K562 (cell line): ENCODE measurements around the gene PI16. TPM values are rescaled to one million over a fixed set of nuclear protein-coding genes. Genes with fewer than 3 reads are reported as not detected.

Experiments
- ATAC-seq: fragments of 200-7000 bp; cut with Tn5 transposase; 3 replicates; pipeline ENCODE4 v1.9.1; 2020; ENCODE audit warnings: moderate library complexity
- BruUV-seq: library from RNA; stranded (reverse); fragments of 400-500 nt; replicated peaks from 2 replicates; lab custom pipeline; 2021; lab: Mats Ljungman, UMichigan
- CTCF ChIA-PET: fragments of 300-600 bp; formaldehyde crosslinking; extraction: SDS; loops from one replicate; lab custom pipeline; 2021; ENCODE audit warnings: low intra/inter-chr PET ratio; lab: Yijun Ruan, JAX
- POLR2A ChIA-PET: fragments of 300-600, 350-650 bp; sonication (Branson Sonifier 250); formaldehyde crosslinking; extraction: SDS; loops from one replicate; lab custom pipeline; 2021; ENCODE audit warnings: antibody characterized with exemption, inconsistent platforms; lab: Yijun Ruan, JAX
- DNase-seq, 4 experiments: peaks; one replicate each; pipeline versions ENCODE4 v3.0.0 to v3.0.0-alpha.2; 2011 to 2018; ENCODE audit warnings: low spot score in 3 of 4, mixed read lengths in 3 of 4; ENCODE audit errors: extremely low read depth in 1 of 4
- FAIRE-seq: peaks from 2 replicates; lab custom pipeline; 2011; peaks lifted over from hg19 to GRCh38; lab: Jason Lieb, UNC
- H2AFZ ChIP-seq: 2 replicates; pipeline ENCODE4 v1.6.0; 2011; ENCODE audit warnings: low read depth, low read length, control low read depth, inconsistent platforms
- H3K27ac ChIP-seq: fragments of 200-600 bp; 3 replicates; pipeline ENCODE4 v1.8.0; 2011; ENCODE audit warnings: low read depth, mild to moderate bottlenecking, control low read depth, inconsistent platforms, low read length, moderate library complexity, mixed read lengths; ENCODE audit errors: extremely low read depth
- H3K27me3 ChIP-seq, 2 experiments: fragments of 300-600 bp in 1 of 2; 2 replicates in 1 of 2; 3 replicates in 1 of 2; pipeline versions ENCODE4 v1.6.0 to v1.8.0; 2011; ENCODE audit warnings: inconsistent platforms in 2 of 2, low read length in 2 of 2, mild to moderate bottlenecking in 1 of 2, mixed read lengths in 1 of 2, moderate library complexity in 1 of 2; ENCODE audit not compliant: control insufficient read depth in 2 of 2, insufficient read depth in 2 of 2
- H3K36me3 ChIP-seq: fragments of 300-600 bp; 3 replicates; pipeline ENCODE4 v1.8.0; 2011; ENCODE audit warnings: mild to moderate bottlenecking, low read length, inconsistent platforms; ENCODE audit not compliant: control insufficient read depth, insufficient read depth
- H3K4me1 ChIP-seq, 2 experiments: fragments of 200-600 bp in 1 of 2; replicated peaks in 1 of 2; 2 replicates in 1 of 2; 3 replicates in 1 of 2; pipeline versions ENCODE4 v1.5.1 to v1.8.0; 2011; ENCODE audit warnings: inconsistent platforms in 2 of 2, low read length in 2 of 2, mild to moderate bottlenecking in 1 of 2, mixed read lengths in 1 of 2, moderate library complexity in 1 of 2; ENCODE audit not compliant: control insufficient read depth in 2 of 2, insufficient read depth in 2 of 2
- H3K4me2 ChIP-seq: 2 replicates; pipeline ENCODE4 v1.6.1; 2011; ENCODE audit warnings: low read length, control low read depth, inconsistent platforms, mixed read lengths; ENCODE audit not compliant: insufficient read depth
- H3K4me3 ChIP-seq: fragments of 200-600 bp; sonication (generic), shearing (Covaris generic); 2 replicates; pipeline ENCODE4 v1.5.1; 2016; ENCODE audit warnings: control low read depth, inconsistent platforms
- H3K79me2 ChIP-seq: fragments of 200-600 bp; 3 replicates; pipeline ENCODE4 v1.8.0; 2011; ENCODE audit warnings: low read length, inconsistent platforms; ENCODE audit not compliant: control insufficient read depth, insufficient read depth
- H3K9ac ChIP-seq, 2 experiments: 2 replicates each; pipeline versions ENCODE4 v1.6.0 to v1.6.1; 2011; ENCODE audit warnings: low read depth in 2 of 2, low read length in 2 of 2, control low read depth in 1 of 2, inconsistent platforms in 1 of 2, mild to moderate bottlenecking in 1 of 2, mixed read lengths in 1 of 2; ENCODE audit not compliant: insufficient read depth in 1 of 2
- H3K9me1 ChIP-seq: one replicate; pipeline ENCODE4 v1.6.0; 2011; ENCODE audit warnings: inconsistent platforms, mild to moderate bottlenecking, low read length, moderate library complexity; ENCODE audit not compliant: control insufficient read depth, insufficient read depth
- H3K9me3 ChIP-seq: replicated peaks from 2 replicates; pipeline ENCODE4 v1.5.1; 2011; ENCODE audit warnings: low read depth, low read length, inconsistent platforms; ENCODE audit not compliant: control insufficient read depth, insufficient read depth
- H4K20me1 ChIP-seq: replicated peaks from 2 replicates; pipeline ENCODE4 v1.6.1; 2011; ENCODE audit warnings: low read length, inconsistent platforms, mixed read lengths; ENCODE audit not compliant: control insufficient read depth, insufficient read depth
- CHD1 ChIP-seq: fragments of 200-600 bp; sonication (generic); IDR thresholded peaks from one replicate; pipeline ENCODE4 v1.6.1; 2012; ENCODE audit warnings: mild to moderate bottlenecking, moderate library complexity, low read length, inconsistent platforms
- FUS ChIP-seq: fragments of 200-400 bp; formaldehyde crosslinking; optimal IDR thresholded peaks from 2 replicates; pipeline ENCODE3; 2017; ENCODE audit warnings: low read depth, low read length
- HDAC3 ChIP-seq: fragments of 450-650 bp; IDR thresholded peaks from 2 replicates; pipeline ENCODE4 v1.6.1; 2018; ENCODE audit warnings: borderline replicate concordance, mild to moderate bottlenecking, moderate library complexity; ENCODE audit not compliant: partially characterized antibody
- HDGF ChIP-seq: fragments of 450-650 bp; IDR thresholded peaks from 2 replicates; pipeline ENCODE4 v1.6.1; 2016
- HMG20B ChIP-seq: fragments of 250-450 bp; sonication (Bioruptor Pico); IDR thresholded peaks from 2 replicates; pipeline ENCODE4 v1.5.0; 2021; ENCODE audit warnings: mild to moderate bottlenecking
- MCM5 ChIP-seq: fragments of 450-650 bp; IDR thresholded peaks from 2 replicates; pipeline ENCODE4 v1.6.1; 2016; ENCODE audit warnings: low read depth
- MLLT1 ChIP-seq, 2 experiments: fragments of 450-650 bp; IDR thresholded peaks; 2 replicates each; pipeline ENCODE4 v1.6.1; 2016
- NUFIP1 ChIP-seq: fragments of 450-650 bp; IDR thresholded peaks from 2 replicates; pipeline ENCODE4 v1.6.1; 2018; ENCODE audit not compliant: partially characterized antibody
- POLR3A ChIP-seq: IDR thresholded peaks from 2 replicates; pipeline ENCODE4 v1.6.1; 2011; ENCODE audit warnings: borderline replicate concordance, mild to moderate bottlenecking, moderate library complexity; ENCODE audit not compliant: insufficient read length, insufficient read depth; ENCODE audit errors: extremely low read depth
- SMAD2 ChIP-seq: fragments of 150-350 bp; IDR thresholded peaks from 2 replicates; pipeline ENCODE4 v1.6.1; 2014; ENCODE audit warnings: low read depth, mild to moderate bottlenecking, low read length
- SRSF9 ChIP-seq: fragments of 200-400 bp; formaldehyde crosslinking; IDR thresholded peaks from 2 replicates; pipeline ENCODE4 v1.6.1; 2017; ENCODE audit warnings: low read depth, low read length, borderline replicate concordance
- U2AF2 ChIP-seq: fragments of 200-400 bp; formaldehyde crosslinking; optimal IDR thresholded peaks from 2 replicates; pipeline ENCODE3; 2017; ENCODE audit warnings: low read depth, mild to moderate bottlenecking, low read length
- ZNF3 ChIP-seq: fragments of 250-450 bp; sonication (Bioruptor Pico); IDR thresholded peaks from 2 replicates; pipeline ENCODE4 v1.5.0; 2021; ENCODE audit warnings: mild to moderate bottlenecking, moderate library complexity
- ZNF407 ChIP-seq: fragments of 450-650 bp; IDR thresholded peaks from 2 replicates; pipeline ENCODE4 v1.6.1; 2016; ENCODE audit warnings: low read depth
- ZNF507 ChIP-seq: conservative IDR thresholded peaks from 2 replicates; pipeline ENCODE4 v1.6.1; 2017; ENCODE audit warnings: missing genetic modification characterization, missing compliant biosample characterization
- WGBS: fragments of 100-300 bp; shearing (Covaris generic); methylation state at CpG from one replicate; pipeline ENCODE4 v1.1.6; 2016; ENCODE audit warnings: low coverage, mixed read lengths; ENCODE audit not compliant: insufficient coverage; ENCODE audit errors: missing lambda C conversion rate; 5-methylcytosine and 5-hydroxymethylcytosine counted together
- in situ Hi-C: fragments of 300-500 bp; cut with MboI; formaldehyde crosslinking; loops from 4 replicates; pipeline ENCODE4 v1.15.0; 2018; ENCODE audit warnings: inconsistent platforms, mixed read lengths
- intact Hi-C: fragments of 100-400 bp; cut with micrococcal nuclease; formaldehyde crosslinking; loops from 2 replicates; pipeline ENCODE4 v1.14.2; 2022
- polyA plus RNA-seq, 8 experiments: library from polyadenylated mRNA; depleted of rRNA in 4 of 8; stranded (reverse) in 5 of 8; unstranded in 3 of 8; fragments of >200 nt; fragmentation: Nextera tagmentation in 2 of 8; fragmentation: Illumina TruSeq in 1 of 8; extraction: Ambion mirVana in 2 of 8; extraction: Trizol in 1 of 8; gene quantifications; 2 replicates each; pipeline versions ENCODE4 v1.2.1 to v1.2.3, GENCODE V29; 2011 to 2014; ENCODE audit warnings: inconsistent platforms in 1 of 8, missing spikeins in 1 of 8
- total RNA-seq, 7 experiments: library from RNA; depleted of rRNA in 6 of 7; stranded (reverse); fragments of >200 nt in 6 of 7; fragmentation: Illumina TruSeq in 2 of 7; extraction: Trizol in 2 of 7; gene quantifications; 2 replicates each; pipeline versions ENCODE4 v1.2.1 to v1.2.3, GENCODE V29; 2011 to 2021; ENCODE audit warnings: low replicate concordance in 1 of 7

Gene PI16
- total and polyA plus RNA-seq, 9 of the 15 experiments (the other 6 are each of a cell fraction or from before 2014, with no cell fraction given) = 0.06 to 0.18 TPM; not detected in 7

GRCh38 chr6:36924778-36925374, 29.7 kb upstream of the PI16 start:
- FAIRE-seq (no peak), ATAC-seq (no peak), DNase-seq (no peak)
- H3K27ac ChIP-seq = no peak overlapping the region
- H4K20me1 ChIP-seq = peaks cover 6% of the 10 kb centered on the region; the same call in 1 of the 2 replicates
- peaks cover 0 to 7% of the 10 kb centered on the region in 2 experiments; a peak in 2 of 5 replicates for H3K4me1 ChIP-seq
- no peak overlapping the region for H2AFZ ChIP-seq
- no peak overlapping the region for H3K4me2 ChIP-seq
- H3K4me3 ChIP-seq = no peak overlapping the region
- H3K36me3 ChIP-seq = peaks cover 50% of the 10 kb centered on the region
- no peaks in the 10 kb centered on the region for H3K79me2 ChIP-seq
- intact Hi-C loops (no loop called here), in situ Hi-C loops (no loop called here)
- H3K9ac ChIP-seq = no peak overlapping the region
- WGBS = 72% methylated on average over 5 of the region's 5 CpGs
- CTCF ChIA-PET = no interaction called here
- POLR2A ChIA-PET = no interaction called here
- H3K9me3 ChIP-seq = no peaks in the 10 kb centered on the region
- BruUV-seq = no TSS peak
- H3K27me3 ChIP-seq = no peaks in the 10 kb centered on the region
- H3K9me1 ChIP-seq = no peaks in the 10 kb centered on the region
- no peak for TF ChIP-seq ZNF507
- no peak for TF ChIP-seq MLLT1 (IDR thresholded peaks at IDR 0.05)
- no peak for TF ChIP-seq CHD1
- TF ChIP-seq ZNF407 = no peak
- no peak for TF ChIP-seq FUS
- TF ChIP-seq NUFIP1 = no peak
- no peak for TF ChIP-seq ZNF3
- TF ChIP-seq HDGF = no peak
- TF ChIP-seq SRSF9 = no peak
- no peak for TF ChIP-seq SMAD2
- TF ChIP-seq HDAC3 = no peak
- TF ChIP-seq MCM5 = no peak
- no peak for TF ChIP-seq HMG20B (CRISPR knock-in tag)
- TF ChIP-seq U2AF2 = no peak
- no peak for TF ChIP-seq POLR3A
